Astrocyte (in vitro differentiated cells and primary cell): Measurements from ENCODE around the gene SMARCD2. TPM values are rescaled to one million over a fixed set of nuclear protein-coding genes. Genes with fewer than 3 reads are reported as not detected.
A peak's percentile ranks its signal among the peaks of the same experiment; 100 is the strongest.

ENCODE experiments used
- DNase-seq: peaks from one replicate; pipeline ENCODE4 v3.0.0-alpha.2; 2010; ENCODE audit warnings: low read depth
- FAIRE-seq: peaks from 2 replicates; lab custom pipeline; 2011; peaks lifted over from hg19 to GRCh38; lab: Jason Lieb, UNC
- H2AFZ ChIP-seq: 2 replicates; pipeline ENCODE4 v1.6.0; 2012; ENCODE audit warnings: low read depth, low read length, inconsistent platforms
- H3K27ac ChIP-seq: 2 replicates; pipeline ENCODE4 v1.5.1; 2011; ENCODE audit warnings: low read depth, low read length, inconsistent platforms
- H3K27me3 ChIP-seq: 2 replicates; pipeline ENCODE4 v1.6.0; 2011; ENCODE audit warnings: low read length, inconsistent platforms; ENCODE audit not compliant: insufficient read depth
- H3K36me3 ChIP-seq: 2 replicates; pipeline ENCODE4 v1.5.1; 2011; ENCODE audit warnings: low read length, inconsistent platforms; ENCODE audit not compliant: insufficient read depth
- H3K4me1 ChIP-seq: 2 replicates; pipeline ENCODE4 v1.5.1; 2011; ENCODE audit warnings: low read length, inconsistent platforms; ENCODE audit not compliant: insufficient read depth
- H3K4me2 ChIP-seq: 2 replicates; pipeline ENCODE4 v1.6.0; 2012; ENCODE audit warnings: low read length, inconsistent platforms
- H3K4me3 ChIP-seq: 2 replicates; pipeline ENCODE4 v1.5.1; 2011; ENCODE audit warnings: low read depth, mild to moderate bottlenecking, low read length, inconsistent platforms; ENCODE audit not compliant: insufficient read depth
- H3K79me2 ChIP-seq: 2 replicates; pipeline ENCODE4 v1.6.0; 2012; ENCODE audit warnings: mild to moderate bottlenecking, low read length, inconsistent platforms; ENCODE audit not compliant: insufficient read depth
- H3K9ac ChIP-seq: 2 replicates; pipeline ENCODE4 v1.6.0; 2012; ENCODE audit warnings: mild to moderate bottlenecking, low read length, inconsistent platforms
- H3K9me3 ChIP-seq: 2 replicates; pipeline ENCODE4 v1.5.1; 2012; ENCODE audit warnings: low read depth, mild to moderate bottlenecking, low read length, inconsistent platforms; ENCODE audit not compliant: insufficient read depth
- H4K20me1 ChIP-seq: 2 replicates; pipeline ENCODE4 v1.6.0; 2012; ENCODE audit warnings: low read length, inconsistent platforms; ENCODE audit not compliant: insufficient read depth
- H3K27ac Mint-ChIP-seq: one replicate; pipeline ENCODE4 v1.8.0; 2021; ENCODE audit warnings: mild to moderate bottlenecking, mixed read lengths; ENCODE audit not compliant: unreplicated experiment
- H3K27me3 Mint-ChIP-seq: one replicate; pipeline ENCODE4 v1.8.0; 2021; ENCODE audit warnings: low read depth, mixed read lengths; ENCODE audit not compliant: unreplicated experiment
- H3K36me3 Mint-ChIP-seq: one replicate; pipeline ENCODE4 v1.8.0; 2021; ENCODE audit warnings: low read depth, mixed read lengths; ENCODE audit not compliant: unreplicated experiment
- H3K4me1 Mint-ChIP-seq: one replicate; pipeline ENCODE4 v1.8.0; 2021; ENCODE audit warnings: low read depth, mixed read lengths; ENCODE audit not compliant: unreplicated experiment
- H3K4me3 Mint-ChIP-seq: one replicate; pipeline ENCODE4 v1.8.0; 2021; ENCODE audit warnings: mild to moderate bottlenecking, moderate library complexity, mixed read lengths; ENCODE audit not compliant: unreplicated experiment
- H3K9me3 Mint-ChIP-seq: one replicate; pipeline ENCODE4 v1.8.0; 2021; ENCODE audit warnings: mild to moderate bottlenecking, mixed read lengths; ENCODE audit not compliant: unreplicated experiment
- EZH2 ChIP-seq: IDR thresholded peaks from 2 replicates; pipeline ENCODE4 v1.6.1; 2012; ENCODE audit warnings: mild to moderate bottlenecking, low read length, inconsistent platforms; ENCODE audit not compliant: insufficient read depth
- total RNA-seq: library from RNA; stranded (reverse); gene quantifications from 2 replicates; pipeline ENCODE4 v1.2.1, GENCODE V29; 2021
- TF ChIP-seq, protein P1 (sequence below): IDR thresholded peaks from 2 replicates; pipeline ENCODE4 v1.5.1; 2011; ENCODE audit warnings: low read depth, mild to moderate bottlenecking, inconsistent platforms, low read length, moderate library complexity; ENCODE audit not compliant: insufficient read depth

Gene SMARCD2
- total RNA-seq, 1 donor from 2014 or later: 33.9 TPM

DNA sequence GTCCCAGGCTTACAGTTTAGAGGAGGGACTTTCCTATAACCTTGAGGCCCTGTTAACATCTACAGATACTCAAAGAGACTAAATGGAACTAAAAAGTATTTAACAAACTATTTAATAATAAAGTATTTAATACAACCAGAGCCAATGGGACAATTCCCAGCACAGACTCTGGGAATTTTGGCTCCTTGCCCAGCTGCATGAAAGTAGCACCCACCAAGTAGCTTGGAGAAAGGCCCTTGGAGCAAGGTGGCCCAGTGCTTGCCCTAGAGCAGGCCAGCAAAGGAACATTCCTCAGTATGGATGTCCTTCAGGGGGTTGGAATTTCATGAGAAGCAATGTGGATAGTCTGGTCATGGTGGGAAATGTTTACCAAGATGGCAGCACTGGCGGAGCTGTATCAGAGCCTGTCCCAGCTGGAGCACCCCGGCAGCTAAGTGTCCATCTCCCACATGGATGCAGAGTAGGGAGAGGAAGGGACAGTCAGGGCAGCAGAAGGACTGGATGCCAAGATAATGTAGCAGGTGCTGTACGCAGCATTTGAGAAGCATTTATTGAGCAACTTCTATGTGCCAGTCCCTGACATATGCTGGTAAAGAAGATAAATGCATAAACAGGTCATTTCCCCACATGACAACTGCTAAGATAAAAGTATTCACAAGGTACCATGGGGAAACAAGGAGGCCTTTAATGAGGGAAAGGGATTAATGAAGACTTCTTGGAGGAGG is 5.2 kb upstream of the SMARCD2 start:
- no peak overlapping the region for H3K4me2 ChIP-seq
- DNase-seq: no peak
- no peak overlapping the region for H2AFZ ChIP-seq
- H3K9me3 ChIP-seq: no peaks in the 10 kb centered on the region
- Mint-ChIP-seq H3K27ac (peak overlapping the region; percentile 12), H3K27me3 (peaks cover 7% of the 10 kb centered on the region), H3K4me1 (no peaks in the 10 kb centered on the region), H3K4me3 (no peak overlapping the region), H3K9me3 (peaks cover 12% of the 10 kb centered on the region), H3K36me3 (no peaks in the 10 kb centered on the region)
- TF ChIP-seq, protein P1, sequence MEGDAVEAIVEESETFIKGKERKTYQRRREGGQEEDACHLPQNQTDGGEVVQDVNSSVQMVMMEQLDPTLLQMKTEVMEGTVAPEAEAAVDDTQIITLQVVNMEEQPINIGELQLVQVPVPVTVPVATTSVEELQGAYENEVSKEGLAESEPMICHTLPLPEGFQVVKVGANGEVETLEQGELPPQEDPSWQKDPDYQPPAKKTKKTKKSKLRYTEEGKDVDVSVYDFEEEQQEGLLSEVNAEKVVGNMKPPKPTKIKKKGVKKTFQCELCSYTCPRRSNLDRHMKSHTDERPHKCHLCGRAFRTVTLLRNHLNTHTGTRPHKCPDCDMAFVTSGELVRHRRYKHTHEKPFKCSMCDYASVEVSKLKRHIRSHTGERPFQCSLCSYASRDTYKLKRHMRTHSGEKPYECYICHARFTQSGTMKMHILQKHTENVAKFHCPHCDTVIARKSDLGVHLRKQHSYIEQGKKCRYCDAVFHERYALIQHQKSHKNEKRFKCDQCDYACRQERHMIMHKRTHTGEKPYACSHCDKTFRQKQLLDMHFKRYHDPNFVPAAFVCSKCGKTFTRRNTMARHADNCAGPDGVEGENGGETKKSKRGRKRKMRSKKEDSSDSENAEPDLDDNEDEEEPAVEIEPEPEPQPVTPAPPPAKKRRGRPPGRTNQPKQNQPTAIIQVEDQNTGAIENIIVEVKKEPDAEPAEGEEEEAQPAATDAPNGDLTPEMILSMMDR: no peak
- no peak for TF ChIP-seq EZH2
- no peak for FAIRE-seq
- H3K79me2 ChIP-seq: no peaks in the 10 kb centered on the region
- no peaks in the 10 kb centered on the region for H4K20me1 ChIP-seq
- H3K27ac ChIP-seq: no peak overlapping the region
- H3K36me3 ChIP-seq: no peaks in the 10 kb centered on the region
- peaks cover 4% of the 10 kb centered on the region for H3K27me3 ChIP-seq
- peaks cover 3% of the 10 kb centered on the region for H3K4me1 ChIP-seq
- no peak overlapping the region for H3K4me3 ChIP-seq
- no peak overlapping the region for H3K9ac ChIP-seq

DNA sequence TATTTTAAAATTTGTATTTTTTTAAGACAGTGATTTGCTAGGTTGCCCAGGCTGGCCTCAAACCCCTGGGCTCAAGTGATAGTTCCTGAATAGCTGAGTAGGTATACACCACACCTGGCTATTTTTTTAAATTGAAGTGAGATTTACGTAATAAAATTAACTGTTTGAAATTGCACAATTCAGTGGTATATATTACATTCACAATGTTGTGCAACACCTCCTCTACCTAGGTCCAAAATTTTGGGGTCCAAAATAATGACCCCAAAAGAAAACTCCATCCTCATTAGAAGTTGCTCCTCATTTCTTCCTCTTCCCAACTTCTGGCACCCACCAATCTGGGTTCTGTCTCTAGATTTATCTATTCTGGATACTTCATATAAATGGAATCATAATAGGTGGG is 3.0 kb upstream of the SMARCD2 start:
- Histone ChIP-seq H3K79me2 (peaks cover 18% of the 10 kb centered on the region), H3K4me3 (no peak overlapping the region), H4K20me1 (peaks cover 17% of the 10 kb centered on the region), H3K36me3 (no peaks in the 10 kb centered on the region), H2AFZ (no peak overlapping the region), H3K27me3 (no peaks in the 10 kb centered on the region), H3K4me2 (no peak overlapping the region), H3K9me3 (no peaks in the 10 kb centered on the region), H3K4me1 (peaks cover 16% of the 10 kb centered on the region), H3K27ac (no peak overlapping the region), H3K9ac (no peak overlapping the region)
- Mint-ChIP-seq H3K27me3 (peaks cover 3% of the 10 kb centered on the region), H3K4me3 (no peak overlapping the region), H3K9me3 (peaks cover 12% of the 10 kb centered on the region), H3K4me1 (peaks cover 4% of the 10 kb centered on the region), H3K36me3 (no peaks in the 10 kb centered on the region), H3K27ac (no peak overlapping the region)
- DNase-seq (no peak), FAIRE-seq (no peak)
- TF ChIP-seq, protein P1: no peak
- TF ChIP-seq EZH2: no peak
